Frontal cortex (tissue), 4 donors: Measurements from ENCODE around the gene STEAP1. TPM values are rescaled to one million over a fixed set of nuclear protein-coding genes. Genes with fewer than 3 reads are reported as not detected.
"Not testable (repeated sequence)": the region's sequence is repeated elsewhere in the genome, so short reads cannot be mapped to it uniquely, and the experiment has no call there.

ENCODE experiments used
- DNase-seq, 2 donors: peaks; one replicate each; pipeline ENCODE4 v3.0.0; 2012; ENCODE audit warnings: low spot score in 2 of 2
- FAIRE-seq: peaks from 2 replicates; lab custom pipeline; 2012; peaks lifted over from hg19 to GRCh38; lab: Jason Lieb, UNC
- total RNA-seq: library from RNA; depleted of rRNA; stranded (reverse); fragments of >200 nt; gene quantifications from one replicate; pipeline ENCODE4 v1.2.3, GENCODE V29; 2014
- donor health status: control.
- donor health status: control.
- donor health status: control.

The STEAP1 gene
- total RNA-seq, 1 donor from 2014 or later, result 0.82 TPM

DNA sequence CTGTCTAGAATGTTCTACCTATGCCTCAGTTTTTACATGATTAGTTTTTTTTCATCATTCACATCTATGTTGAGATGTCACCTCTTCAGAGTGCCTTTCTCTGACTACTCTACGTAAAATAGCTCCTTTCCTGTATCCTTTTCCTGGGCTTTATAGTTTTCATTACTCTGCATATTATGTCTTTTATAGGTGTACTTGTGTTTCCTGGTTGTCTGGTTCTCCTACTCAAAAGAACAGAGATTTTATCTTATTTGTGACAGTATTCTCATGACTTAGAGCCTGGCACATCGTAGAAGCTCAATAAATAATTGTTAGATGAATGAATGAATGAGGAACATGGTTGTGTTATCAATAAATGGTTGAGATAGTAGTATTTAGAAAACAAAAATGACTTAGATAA, 17.9 kb downstream of the STEAP1 start:
- no peak for FAIRE-seq
- DNase-seq, result no peak

DNA sequence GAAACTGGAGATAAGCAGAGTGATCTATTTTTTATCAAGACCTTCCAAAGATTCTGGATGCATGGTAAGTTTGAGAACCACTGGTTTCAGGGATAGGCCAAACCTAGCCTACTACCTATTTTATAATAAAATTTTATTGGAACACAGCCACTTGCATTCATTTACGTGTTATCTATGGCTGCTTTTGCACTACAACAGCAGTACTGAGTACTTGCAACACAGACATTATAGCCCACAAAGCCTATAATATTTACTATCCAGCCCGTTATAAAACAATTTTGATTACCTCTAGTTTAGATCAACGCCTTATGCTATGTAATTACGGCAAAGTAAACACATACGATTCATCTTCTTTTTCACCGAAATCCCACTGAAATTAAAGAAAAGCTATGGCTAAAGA, 18.4 kb downstream of the STEAP1 start:
- DNase-seq (no peak), FAIRE-seq (no peak)

GRCh38 chr7:90173127-90173844, 19.0 kb downstream of the STEAP1 start:
- FAIRE-seq, result no peak
- DNase-seq, result no peak

DNA sequence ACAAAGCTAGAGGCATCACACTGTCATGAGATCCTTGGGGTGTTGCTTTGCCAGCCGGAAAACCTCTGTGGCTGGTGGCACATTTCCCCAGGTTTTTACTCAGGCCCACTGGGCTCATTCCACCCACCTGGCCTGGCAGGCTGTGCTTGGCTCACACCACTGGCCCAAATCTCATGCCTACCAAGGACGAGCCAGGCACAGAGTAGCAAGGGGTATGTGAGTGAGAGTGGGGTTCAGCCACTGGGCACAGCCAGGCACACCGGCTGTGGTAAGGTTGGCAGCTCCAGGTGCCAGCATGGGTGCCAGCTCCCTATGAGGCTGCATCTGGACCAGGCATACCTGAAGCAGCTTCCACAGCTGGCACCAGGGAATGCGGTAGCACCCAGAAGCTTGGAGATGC, 21.4 kb downstream of the STEAP1 start:
- FAIRE-seq (no peak), DNase-seq (no peak)

DNA sequence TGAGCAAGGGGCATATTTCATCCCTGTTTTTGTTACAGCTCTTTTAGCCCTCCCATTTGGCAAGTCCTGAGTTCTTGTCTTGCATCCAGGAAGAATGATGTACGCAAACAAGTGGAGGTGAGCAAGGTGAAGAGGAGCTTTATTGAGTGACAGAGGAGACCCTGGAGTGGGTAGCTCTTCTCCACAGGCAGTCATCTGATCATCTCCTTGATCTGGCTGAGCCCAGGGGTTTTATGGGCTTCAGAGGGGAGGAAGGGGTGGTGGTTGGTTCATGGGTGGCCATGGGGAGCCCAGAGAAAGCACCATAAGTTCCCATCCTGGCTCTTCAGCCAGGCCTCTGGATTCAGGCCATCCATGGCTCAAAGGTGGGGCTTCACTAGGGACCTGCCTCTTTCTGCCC, 21.9 kb downstream of the STEAP1 start:
- FAIRE-seq, result no peak
- no peak for DNase-seq

DNA sequence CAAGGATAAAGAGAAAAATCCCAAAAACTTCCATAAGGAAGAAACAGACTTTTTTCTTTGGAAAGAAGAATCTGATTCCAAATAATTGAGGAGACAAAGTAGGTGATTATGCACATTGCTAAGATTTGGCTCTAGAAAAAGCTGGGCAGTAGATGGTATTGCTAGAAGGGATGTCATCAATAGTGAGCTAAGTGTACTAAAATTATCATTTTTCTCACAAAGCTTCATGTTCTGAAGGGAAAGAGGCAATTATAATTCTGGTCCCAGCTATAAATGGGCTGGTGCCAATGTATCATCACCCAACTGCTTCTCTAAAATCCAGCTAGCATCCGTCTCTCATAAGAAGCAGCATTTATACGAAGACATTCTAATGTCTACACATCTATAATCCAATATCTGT, 23.9 kb downstream of the STEAP1 start:
- no peak for FAIRE-seq
- DNase-seq, result no peak

GRCh38 chr7:90178679-90179278, 24.5 kb downstream of the STEAP1 start:
- DNase-seq (no peak), FAIRE-seq (no peak)

GRCh38 chr7:90180011-90180585, 25.8 kb downstream of the STEAP1 start:
- DNase-seq, result no peak
- no peak for FAIRE-seq

- no peak for DNase-seq
- no peak for FAIRE-seq
Measured at GRCh38 chr7:90180649-90181048, 26.4 kb downstream of the STEAP1 start.

DNA sequence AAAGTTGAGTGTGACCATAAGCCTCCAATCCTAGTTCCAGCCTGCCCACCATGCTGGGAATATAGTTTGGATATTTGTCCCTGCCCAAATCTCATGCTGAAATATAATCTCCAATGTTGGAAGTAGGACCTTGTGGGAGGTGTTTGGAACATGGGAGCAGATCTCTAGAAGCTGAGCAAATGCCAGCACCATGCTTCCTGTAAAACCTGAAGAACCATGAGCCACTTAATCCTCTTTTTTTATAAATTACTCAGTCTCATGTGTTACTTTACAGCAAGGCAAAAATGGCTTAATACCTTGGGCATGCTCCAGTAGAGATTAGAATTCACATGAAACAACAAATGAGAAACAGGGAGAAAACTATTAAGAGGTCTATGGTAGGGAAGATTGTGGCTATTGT, 27.2 kb downstream of the STEAP1 start:
- DNase-seq (no peak), FAIRE-seq (no peak)

DNA sequence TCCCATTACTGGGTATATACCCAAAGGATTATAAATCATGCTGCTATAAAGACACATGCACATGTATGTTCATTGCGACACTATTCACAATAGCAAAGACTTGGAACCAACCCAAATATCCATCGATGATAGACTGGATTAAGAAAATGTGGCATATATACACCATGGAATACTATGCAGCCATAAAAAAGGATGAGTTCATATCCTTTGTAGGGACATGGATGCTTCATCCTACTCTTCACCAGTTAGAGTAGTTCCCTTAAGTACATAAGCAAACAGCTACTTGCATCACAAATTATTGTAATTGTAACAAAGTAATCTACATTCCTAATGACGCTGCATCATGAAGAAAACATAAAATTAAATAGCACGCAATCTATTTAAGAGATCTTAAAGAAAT, 32.0 kb downstream of the STEAP1 start:
- not testable (repeated sequence) for FAIRE-seq, DNase-seq

- FAIRE-seq, result no peak
- no peak for DNase-seq
Measured at GRCh38 chr7:90187507-90188050, 33.3 kb downstream of the STEAP1 start.

DNA sequence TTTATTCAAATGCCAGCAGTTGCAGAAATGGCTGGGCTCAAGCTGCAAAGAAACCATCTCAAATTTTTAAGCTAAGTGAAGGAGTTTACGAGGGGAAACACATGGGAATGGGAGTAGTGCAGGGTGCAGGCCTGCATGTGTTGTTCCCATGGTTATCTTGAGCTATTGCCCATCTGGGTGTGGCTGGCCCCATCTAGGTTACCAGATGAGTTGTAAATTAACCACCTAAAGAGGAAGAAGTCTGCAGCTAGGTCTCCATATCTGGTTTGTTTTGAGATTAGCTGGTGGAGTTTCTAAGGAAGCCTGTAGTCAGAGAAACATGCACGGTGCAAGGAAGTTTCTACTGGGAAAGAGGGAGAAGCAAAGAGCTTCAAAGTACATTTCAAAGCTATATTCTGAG, 34.0 kb downstream of the STEAP1 start:
- FAIRE-seq, result no peak

GRCh38 chr7:90190995-90191394, 36.7 kb downstream of the STEAP1 start:
- FAIRE-seq, result no peak
- no peak for DNase-seq

More for the DNA sequence above, 34.0 kb downstream of the STEAP1 start:
- DNase-seq, result no peak

DNA sequence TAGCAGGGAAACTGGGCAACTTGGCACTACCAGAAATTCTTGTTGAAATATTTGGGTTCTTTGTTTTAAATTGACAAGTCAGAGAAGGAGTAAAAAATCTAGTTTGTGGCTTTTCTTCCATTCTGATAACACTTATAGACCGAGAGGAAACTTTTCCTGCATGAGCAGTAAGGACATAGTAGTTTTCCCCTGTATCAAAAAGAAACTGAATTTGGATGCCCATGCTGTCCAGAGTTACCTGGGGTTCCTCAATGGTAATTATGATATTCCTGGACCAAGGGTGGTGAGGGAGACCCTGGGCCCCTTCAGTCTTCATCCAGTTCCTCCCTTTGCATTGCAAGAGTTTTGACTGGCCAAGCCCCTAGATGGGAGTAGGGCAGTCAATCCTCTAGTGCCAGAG, 37.4 kb downstream of the STEAP1 start:
- FAIRE-seq (no peak), DNase-seq (no peak)

- no peak for DNase-seq
- FAIRE-seq, result no peak
Measured at GRCh38 chr7:90192876-90193750, 38.8 kb downstream of the STEAP1 start.

GRCh38 chr7:90194911-90195809, 40.9 kb downstream of the STEAP1 start:
- FAIRE-seq, result no peak
- no peak for DNase-seq

GRCh38 chr7:90201500-90202195, 47.4 kb downstream of the STEAP1 start:
- FAIRE-seq, result no peak
- no peak for DNase-seq

- DNase-seq, result no peak
- FAIRE-seq, result no peak
Measured at GRCh38 chr7:90207956-90208355, 53.7 kb downstream of the STEAP1 start.
